MM.1S (cell line): ENCODE results near the gene C12orf56.

Experiments
- EZH2phosphoT487 ChIP-seq: fragments of 300-600 bp; sonication (generic); IDR thresholded peaks from 2 replicates; pipeline ENCODE4 v1.6.1; 2018; ENCODE audit warnings: antibody characterized with exemption, low read length
- TF ChIP-seq, protein P1 (sequence below): fragments of 300-600 bp; sonication (generic); IDR thresholded peaks from 2 replicates; pipeline ENCODE4 v1.5.1; 2016; ENCODE audit warnings: antibody characterized with exemption, low read length, mixed read lengths

DNA sequence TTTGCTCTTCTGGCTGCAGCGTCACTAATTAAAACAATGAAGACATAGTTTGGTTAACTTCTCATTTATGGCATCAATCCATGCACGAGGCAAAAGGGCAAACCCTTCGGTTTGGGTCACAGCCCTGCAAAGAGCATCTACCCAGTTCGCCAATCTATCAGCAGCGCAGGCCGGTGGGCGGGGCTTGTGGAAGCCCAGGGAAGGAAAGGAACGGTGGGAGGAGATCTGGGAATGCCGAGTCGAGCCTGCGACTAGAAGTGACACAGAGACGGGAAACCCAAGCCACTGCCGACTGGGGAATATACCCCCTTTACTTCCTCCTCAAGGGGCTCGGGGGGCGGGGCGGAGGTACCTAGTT is 168.9 kb downstream of the C12orf56 start:
- TF ChIP-seq, protein P1, sequence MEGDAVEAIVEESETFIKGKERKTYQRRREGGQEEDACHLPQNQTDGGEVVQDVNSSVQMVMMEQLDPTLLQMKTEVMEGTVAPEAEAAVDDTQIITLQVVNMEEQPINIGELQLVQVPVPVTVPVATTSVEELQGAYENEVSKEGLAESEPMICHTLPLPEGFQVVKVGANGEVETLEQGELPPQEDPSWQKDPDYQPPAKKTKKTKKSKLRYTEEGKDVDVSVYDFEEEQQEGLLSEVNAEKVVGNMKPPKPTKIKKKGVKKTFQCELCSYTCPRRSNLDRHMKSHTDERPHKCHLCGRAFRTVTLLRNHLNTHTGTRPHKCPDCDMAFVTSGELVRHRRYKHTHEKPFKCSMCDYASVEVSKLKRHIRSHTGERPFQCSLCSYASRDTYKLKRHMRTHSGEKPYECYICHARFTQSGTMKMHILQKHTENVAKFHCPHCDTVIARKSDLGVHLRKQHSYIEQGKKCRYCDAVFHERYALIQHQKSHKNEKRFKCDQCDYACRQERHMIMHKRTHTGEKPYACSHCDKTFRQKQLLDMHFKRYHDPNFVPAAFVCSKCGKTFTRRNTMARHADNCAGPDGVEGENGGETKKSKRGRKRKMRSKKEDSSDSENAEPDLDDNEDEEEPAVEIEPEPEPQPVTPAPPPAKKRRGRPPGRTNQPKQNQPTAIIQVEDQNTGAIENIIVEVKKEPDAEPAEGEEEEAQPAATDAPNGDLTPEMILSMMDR, result no peak
- no peak for TF ChIP-seq EZH2phosphoT487
